Sigmoid colon (tissue), 3 donors: ENCODE measurements around the gene RGR.

Experiments
- CTCF ChIP-seq, 4 experiments: fragments of 450-650 bp in 3 of 4; fragments of 200-600 bp in 1 of 4; IDR thresholded peaks; one replicate each; pipeline ENCODE4 v1.5.1; 2016 to 2019; ENCODE audit warnings: antibody characterized with exemption in 4 of 4, mild to moderate bottlenecking in 3 of 4, moderate library complexity in 2 of 4
- POLR2A ChIP-seq, 2 donors: fragments of 450-650 bp; IDR thresholded peaks; one replicate each; pipeline ENCODE4 v1.6.1; 2016; ENCODE audit warnings: antibody characterized with exemption in 2 of 2, mild to moderate bottlenecking in 2 of 2, moderate library complexity in 2 of 2

DNA sequence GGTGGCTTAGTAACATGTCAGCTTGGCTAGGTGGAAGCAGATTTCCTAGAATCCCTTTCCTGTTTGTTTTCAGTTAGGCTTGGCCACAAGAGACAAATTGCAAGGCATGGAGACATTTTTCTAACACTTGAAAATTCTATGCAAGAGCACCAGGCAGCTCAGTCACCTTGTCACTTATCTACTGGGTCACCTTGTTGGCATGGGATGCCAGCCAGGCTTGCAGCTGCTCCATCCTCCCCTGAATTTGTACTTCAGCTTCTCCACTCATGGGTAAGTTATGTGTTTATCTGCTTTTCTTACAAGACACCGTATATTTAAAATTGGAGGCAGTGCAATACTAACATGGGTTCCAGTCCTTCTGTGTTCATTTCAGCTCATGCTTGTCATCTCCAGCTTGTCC is 43.3 kb downstream of the RGR start:
- no peak for TF ChIP-seq CTCF (IDR thresholded peaks at IDR 0.05)
- no peak for TF ChIP-seq POLR2A (IDR thresholded peaks at IDR 0.05)
